Heart left ventricle (tissue), 13 donors: ENCODE measurements around the gene PCDHGA1.
"Not testable (repeated sequence)": the region's sequence is repeated elsewhere in the genome, so short reads cannot be mapped to it uniquely, and the experiment has no call there.

Source experiments
- CTCF ChIP-seq, 12 donors: fragments of 200-600 bp; sonication (generic) in 4 of 12; IDR thresholded peaks; one replicate each; pipeline versions ENCODE4 v1.5.0 to v1.8.0; 2018 to 2022; ENCODE audit warnings: antibody characterized with exemption in 12 of 12, mild to moderate bottlenecking in 5 of 12
- POLR2A ChIP-seq, 2 donors: fragments of 450-650 bp; IDR thresholded peaks; one replicate each; pipeline ENCODE4 v1.6.1; 2017; ENCODE audit warnings: antibody characterized with exemption in 2 of 2, mild to moderate bottlenecking in 2 of 2, moderate library complexity in 2 of 2
- donor health status: ischemic (EF 13 %, LVEDD 7.1; RV severe dilation, severe dysfunction).
- donor health status: DM: no; HTN: yes; CAD: no.
- donor health status: DM: no; HTN: no; CAD: no.
- donor health status: ischemic (EF 25% LVEDD 6.9; RV normal size, moderate dysfunction).
- donor health status: ischemic (EF 25% LVEDD 5.7; RV mildly dilated, moderate dysfunction).
- donor health status: ischemic (EF 35%, LVEDD 5.7; RV mildly dilated, moderate dysfunction).
- donor health status: nonischemic (EF 11% LVEDD 7.7; RV severe dilation, severe dysfunction).
- donor health status: DM: yes; HTN: yes; CAD: no.
- donor health status: PGD.
- donor health status: ischemic (EF 29% LVEDD 5.4; RV normal size, mild dysfunction).
- donor health status: nonischemic (EF 23%, LVEDD 6.1; RV moderate dilation, normal function).

DNA sequence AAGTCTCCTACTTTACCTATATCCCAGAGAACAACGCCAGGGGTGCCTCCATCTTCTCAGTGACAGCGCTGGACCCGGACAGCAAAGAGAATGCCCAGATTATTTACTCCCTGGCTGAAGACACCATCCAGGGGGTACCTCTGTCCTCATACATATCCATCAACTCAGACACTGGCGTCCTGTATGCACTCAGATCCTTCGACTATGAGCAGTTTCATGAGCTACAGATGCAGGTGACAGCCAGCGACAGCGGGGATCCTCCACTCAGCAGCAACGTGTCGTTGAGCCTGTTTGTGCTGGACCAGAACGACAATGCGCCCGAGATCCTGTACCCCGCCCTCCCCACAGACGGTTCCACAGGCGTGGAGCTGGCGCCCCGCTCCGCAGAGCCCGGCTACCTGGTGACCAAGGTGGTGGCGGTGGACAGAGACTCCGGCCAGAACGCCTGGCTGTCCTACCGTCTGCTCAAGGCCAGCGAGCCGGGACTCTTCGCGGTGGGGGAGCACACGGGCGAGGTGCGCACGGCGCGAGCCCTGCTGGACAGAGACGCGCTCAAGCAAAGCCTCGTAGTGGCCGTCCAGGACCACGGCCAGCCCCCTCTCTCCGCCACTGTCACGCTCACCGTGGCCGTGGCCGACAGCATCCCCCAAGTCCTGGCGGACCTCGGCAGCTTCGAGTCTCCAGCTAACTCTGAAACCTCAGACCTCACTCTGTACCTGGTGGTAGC lies 84.4 kb downstream of the PCDHGA1 start:
- TF ChIP-seq CTCF, POLR2A (IDR thresholded peaks at IDR 0.05): not testable (repeated sequence)
